Measurements from ENCODE around the gene TSPYL4.

The TSPYL4 gene

GRCh38 chr6:116221067-116221466 lies 32.8 kb downstream of the TSPYL4 start:
- no peak for DNase-seq

- DNase-seq = no peak
Observed at GRCh38 chr6:116218866-116219265, 35.0 kb downstream of the TSPYL4 start.

- DNase-seq = no peak
Observed at GRCh38 chr6:116218172-116218633, 35.7 kb downstream of the TSPYL4 start.

- no peak for DNase-seq
Observed at GRCh38 chr6:116217069-116217468, 36.8 kb downstream of the TSPYL4 start.

- DNase-seq = no peak
Observed at GRCh38 chr6:116215414-116215813, 38.5 kb downstream of the TSPYL4 start.

GRCh38 chr6:116214681-116215080 lies 39.2 kb downstream of the TSPYL4 start:
- no peak for DNase-seq

GRCh38 chr6:116210750-116211425 lies 43.0 kb downstream of the TSPYL4 start:
- no peak for DNase-seq

- DNase-seq = no peak
Observed at GRCh38 chr6:116210316-116210715, 43.6 kb downstream of the TSPYL4 start.

- DNase-seq = no peak
Observed at GRCh38 chr6:116208056-116208785, 45.7 kb downstream of the TSPYL4 start.

- no peak for DNase-seq
Observed at GRCh38 chr6:116206231-116206903, 47.5 kb downstream of the TSPYL4 start.

- no peak for DNase-seq
Observed at GRCh38 chr6:116205281-116205680, 48.6 kb downstream of the TSPYL4 start.

- no peak for DNase-seq
Observed at GRCh38 chr6:116201538-116201937, 52.3 kb downstream of the TSPYL4 start.

- DNase-seq = no peak
Observed at GRCh38 chr6:116200619-116201249, 53.1 kb downstream of the TSPYL4 start.
